ENCODE results near the gene SYT7.

Gene SYT7

GRCh38 chr11:61588728-61589191, 7.9 kb upstream of the SYT7 start:
- no peak for FAIRE-seq
- DNase-seq (ENCODE audit: insufficient read length) = no peak
- TF ChIP-seq POLR2AphosphoS5 (IDR thresholded peaks at IDR 0.05; ENCODE audit: low read depth, low read length) = no peak
- no peak for TF ChIP-seq POLR2A (IDR thresholded peaks at IDR 0.05; ENCODE audit: low read depth, low read length)
- no peak for TF ChIP-seq TAF1 (IDR thresholded peaks at IDR 0.05; ENCODE audit: borderline replicate concordance, low read depth, low read length)

DNA sequence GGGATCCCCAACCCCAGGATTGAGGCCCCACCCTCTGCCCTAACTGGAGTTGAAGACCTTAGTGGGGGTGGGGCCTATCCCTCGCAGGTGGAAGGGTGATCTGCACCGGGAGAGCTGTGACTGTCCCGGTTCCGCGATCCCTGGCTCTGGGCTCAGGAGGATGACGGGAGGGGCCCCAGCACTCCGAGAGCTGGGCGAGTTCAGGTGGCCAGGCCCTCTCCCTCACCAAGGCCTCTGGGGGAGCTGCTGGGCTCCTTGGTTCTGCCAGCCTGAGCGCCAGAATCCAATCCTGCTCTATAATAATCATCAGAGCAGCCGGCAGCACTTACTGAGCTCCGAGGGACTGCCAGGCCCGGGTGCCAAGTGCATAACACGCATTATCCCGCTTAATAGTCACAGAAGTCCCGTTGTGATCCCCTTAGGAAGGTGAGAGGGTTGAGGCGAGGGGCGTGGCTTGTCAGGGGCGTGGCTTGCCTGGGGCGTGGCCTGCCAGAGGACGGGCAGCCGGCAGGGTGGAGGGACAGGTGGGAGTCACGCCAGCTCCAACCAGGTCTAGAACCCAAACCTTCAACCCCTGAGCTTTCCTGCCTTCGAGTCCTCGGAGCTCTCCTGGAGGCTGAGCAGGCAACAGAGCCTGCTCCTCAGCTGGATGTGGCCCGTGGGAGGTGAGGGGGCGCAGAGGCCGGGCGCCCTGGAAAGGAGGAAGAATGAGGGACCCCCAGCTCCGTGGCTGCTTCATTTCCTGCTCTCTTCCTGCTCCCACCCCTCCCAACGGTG, 7.3 kb upstream of the SYT7 start:
- FAIRE-seq = no peak
- DNase-seq (ENCODE audit: insufficient read length) = peak; percentile 48
- TF ChIP-seq TAF1 (IDR thresholded peaks at IDR 0.05; ENCODE audit: borderline replicate concordance, low read depth, low read length) (no peak), POLR2A (IDR thresholded peaks at IDR 0.05; ENCODE audit: low read depth, low read length) (no peak), POLR2AphosphoS5 (IDR thresholded peaks at IDR 0.05; ENCODE audit: low read depth, low read length) (no peak)

DNA sequence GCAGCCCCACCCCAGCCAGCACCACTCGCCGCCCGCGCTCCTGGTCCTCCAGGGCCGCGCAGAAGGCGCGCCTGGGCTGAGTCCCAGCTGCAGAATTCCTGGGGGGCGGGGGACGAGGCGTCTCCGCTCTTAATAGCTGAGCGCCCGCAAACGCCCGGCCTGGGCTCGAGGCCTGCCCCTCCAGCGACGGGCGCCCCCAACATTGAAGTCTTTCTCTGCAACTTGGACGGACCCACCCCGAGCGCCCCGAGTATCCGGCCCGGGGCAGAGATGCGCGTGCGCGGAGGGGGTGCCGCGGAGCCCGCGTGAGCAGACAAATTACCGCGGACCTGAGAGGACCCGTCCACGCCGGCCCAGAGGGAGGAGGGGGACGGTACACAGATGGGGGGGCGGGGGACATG, 6.7 kb upstream of the SYT7 start:
- FAIRE-seq (no peak), DNase-seq (ENCODE audit: insufficient read length) (no peak)
- TF ChIP-seq POLR2A (IDR thresholded peaks at IDR 0.05; ENCODE audit: low read depth, low read length) (no peak), POLR2AphosphoS5 (IDR thresholded peaks at IDR 0.05; ENCODE audit: low read depth, low read length) (no peak), TAF1 (IDR thresholded peaks at IDR 0.05; ENCODE audit: borderline replicate concordance, low read depth, low read length) (no peak)

DNA sequence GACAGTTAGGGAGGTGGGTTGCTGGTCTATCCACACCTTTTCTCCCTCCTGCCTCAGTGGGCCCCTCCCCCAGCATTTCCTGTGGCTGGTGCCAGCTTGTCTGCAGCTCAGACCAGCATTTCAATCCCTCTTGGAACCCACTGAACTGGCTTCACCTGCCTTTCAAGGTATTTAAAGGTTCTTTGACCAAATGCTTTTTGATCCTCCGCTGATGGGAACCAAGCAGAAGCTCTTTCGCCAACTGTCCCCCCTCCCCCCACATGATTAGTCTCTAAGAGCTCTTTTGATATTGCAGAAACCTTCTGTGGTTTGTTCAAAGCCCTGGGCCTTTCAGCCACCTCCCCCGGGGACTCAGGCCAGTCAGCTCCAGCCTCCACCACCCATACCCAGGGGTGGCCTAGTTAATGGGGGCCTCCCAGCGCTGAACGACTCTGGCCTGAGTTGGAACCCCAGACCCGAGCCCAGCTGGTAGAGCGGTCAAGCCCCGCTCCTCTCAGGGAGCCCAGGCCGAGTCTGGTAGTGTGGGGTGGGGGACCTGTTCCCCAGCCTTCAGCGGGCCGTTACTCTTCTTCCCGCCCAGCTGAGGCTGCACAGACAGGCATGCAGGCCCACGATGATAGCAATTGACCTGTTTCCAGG, 6.0 kb upstream of the SYT7 start:
- no peak for FAIRE-seq
- no peak for DNase-seq (ENCODE audit: insufficient read length)
- TF ChIP-seq TAF1 (IDR thresholded peaks at IDR 0.05; ENCODE audit: borderline replicate concordance, low read depth, low read length) (no peak), POLR2A (IDR thresholded peaks at IDR 0.05; ENCODE audit: low read depth, low read length) (no peak), POLR2AphosphoS5 (IDR thresholded peaks at IDR 0.05; ENCODE audit: low read depth, low read length) (no peak)

GRCh38 chr11:61585115-61585514, 4.2 kb upstream of the SYT7 start:
- no peak for TF ChIP-seq POLR2AphosphoS5 (IDR thresholded peaks at IDR 0.05; ENCODE audit: low read depth, low read length)
- no peak for TF ChIP-seq POLR2A (IDR thresholded peaks at IDR 0.05; ENCODE audit: low read depth, low read length)
- TF ChIP-seq TAF1 (IDR thresholded peaks at IDR 0.05; ENCODE audit: borderline replicate concordance, low read depth, low read length) = no peak
- no peak for DNase-seq (ENCODE audit: insufficient read length)

DNA sequence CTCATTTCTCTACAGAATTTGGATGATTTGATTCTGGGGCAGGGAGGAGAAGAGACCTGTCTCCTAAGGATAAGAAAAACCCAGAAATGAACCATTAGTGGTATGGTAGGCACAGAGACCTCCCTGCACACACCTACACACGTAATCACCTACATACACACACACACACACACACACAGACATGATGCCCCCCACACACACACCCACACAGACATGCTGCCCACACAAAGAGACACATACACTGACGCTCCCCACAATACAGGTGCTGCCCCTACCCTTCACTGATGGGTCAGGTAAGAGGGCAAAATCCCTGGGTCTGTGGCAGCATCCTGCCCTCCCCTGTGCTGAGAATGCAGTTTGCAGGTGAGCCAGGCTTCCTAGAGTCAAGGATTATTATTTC, 1.1 kb upstream of the SYT7 start:
- DNase-seq (ENCODE audit: insufficient read length) (no peak), FAIRE-seq (no peak)
- TF ChIP-seq POLR2AphosphoS5 (IDR thresholded peaks at IDR 0.05; ENCODE audit: low read depth, low read length) = no peak
- no peak for TF ChIP-seq POLR2A (IDR thresholded peaks at IDR 0.05; ENCODE audit: low read depth, low read length)
- TF ChIP-seq TAF1 (IDR thresholded peaks at IDR 0.05; ENCODE audit: borderline replicate concordance, low read depth, low read length) = no peak

More at GRCh38 chr11:61585115-61585514, 4.2 kb upstream of the SYT7 start:
- FAIRE-seq = no peak

DNA sequence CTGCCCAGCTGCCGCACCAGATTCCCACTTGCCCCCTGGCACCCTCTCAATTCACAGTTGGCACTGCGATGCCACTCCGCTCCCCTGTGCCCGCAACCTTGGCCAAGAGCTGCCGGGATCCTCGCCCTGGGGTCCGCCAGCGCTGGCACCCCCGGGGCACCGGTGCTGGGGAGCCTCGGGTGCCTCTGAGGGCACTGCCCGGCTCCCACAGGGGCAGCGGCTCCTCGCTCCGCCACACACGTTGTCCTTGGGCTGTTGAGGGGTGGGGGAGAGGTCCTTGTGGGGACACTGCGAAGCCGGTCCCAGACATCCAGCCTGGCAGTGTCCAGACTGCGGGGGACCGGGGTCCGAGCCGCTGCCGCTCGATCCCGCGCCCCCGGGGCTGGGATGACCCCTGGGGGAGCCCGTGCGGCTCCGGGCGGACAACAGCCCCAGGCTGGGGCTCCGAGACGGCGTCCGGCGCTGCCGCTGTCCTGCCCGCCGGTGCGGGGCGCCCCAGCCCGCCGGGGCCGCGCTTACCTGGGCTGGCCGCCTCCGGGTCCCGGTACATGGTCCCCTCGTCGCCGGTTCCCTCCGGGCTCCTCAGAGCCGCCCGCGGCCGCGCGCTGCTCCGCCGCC, 496 bp downstream of the SYT7 start:
- TF ChIP-seq TAF1 (IDR thresholded peaks at IDR 0.05; ENCODE audit: borderline replicate concordance, low read depth, low read length) (no peak), POLR2A (IDR thresholded peaks at IDR 0.05; ENCODE audit: low read depth, low read length) (no peak), POLR2AphosphoS5 (IDR thresholded peaks at IDR 0.05; ENCODE audit: low read depth, low read length) (no peak)
- DNase-seq (ENCODE audit: insufficient read length) = no peak
- no peak for FAIRE-seq

- FAIRE-seq (no peak), DNase-seq (ENCODE audit: insufficient read length) (no peak)
- TF ChIP-seq POLR2AphosphoS5 (IDR thresholded peaks at IDR 0.05; ENCODE audit: low read depth, low read length) = no peak
- no peak for TF ChIP-seq TAF1 (IDR thresholded peaks at IDR 0.05; ENCODE audit: borderline replicate concordance, low read depth, low read length)
- TF ChIP-seq POLR2A (IDR thresholded peaks at IDR 0.05; ENCODE audit: low read depth, low read length) = no peak
Observed at GRCh38 chr11:61579676-61580270, 1.1 kb downstream of the SYT7 start.

DNA sequence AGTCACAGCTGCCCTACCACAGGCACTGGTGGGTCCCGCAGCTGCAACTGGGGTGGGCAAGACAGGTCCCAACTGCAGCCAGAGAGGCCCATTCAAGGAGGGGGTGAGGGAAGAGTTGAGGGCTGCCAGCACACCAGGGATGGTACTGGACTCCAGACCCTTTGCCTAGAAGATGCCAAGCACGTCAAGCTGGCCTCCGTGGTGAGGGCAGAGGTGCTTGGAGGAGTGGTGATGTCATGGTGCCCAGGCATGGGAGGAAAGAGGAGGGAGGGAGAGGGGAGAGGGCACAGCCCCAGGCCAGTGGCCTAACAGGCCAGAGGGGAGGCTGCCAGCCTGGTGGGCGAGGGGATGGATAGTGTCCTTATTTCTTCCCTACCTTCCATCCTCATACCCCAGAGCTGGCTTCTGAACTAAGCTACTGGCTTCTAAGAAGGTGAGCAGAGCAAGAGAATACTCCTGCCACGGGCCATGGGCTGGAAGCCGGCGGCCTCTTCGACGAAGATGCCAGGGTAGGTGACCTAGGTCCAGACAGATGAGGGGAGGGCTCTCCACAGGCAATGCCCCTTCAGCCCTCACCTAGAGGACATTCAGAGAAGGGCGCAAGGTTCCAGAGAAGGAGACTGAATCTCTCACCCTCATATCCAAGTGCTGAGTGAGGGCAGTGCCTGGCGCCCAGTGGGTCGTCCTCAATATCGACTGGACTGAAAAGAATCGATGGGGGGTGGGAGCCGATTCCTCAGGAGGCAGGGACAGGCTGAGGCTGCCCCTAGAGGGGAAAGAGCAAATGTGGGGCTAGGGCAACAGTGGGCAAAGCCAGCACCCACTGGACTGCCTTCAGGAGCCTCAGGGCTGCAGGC, 1.8 kb downstream of the SYT7 start:
- DNase-seq (ENCODE audit: insufficient read length) = no peak
- FAIRE-seq = no peak
- TF ChIP-seq POLR2A (IDR thresholded peaks at IDR 0.05; ENCODE audit: low read depth, low read length) (no peak), TAF1 (IDR thresholded peaks at IDR 0.05; ENCODE audit: borderline replicate concordance, low read depth, low read length) (no peak), POLR2AphosphoS5 (IDR thresholded peaks at IDR 0.05; ENCODE audit: low read depth, low read length) (no peak)

DNA sequence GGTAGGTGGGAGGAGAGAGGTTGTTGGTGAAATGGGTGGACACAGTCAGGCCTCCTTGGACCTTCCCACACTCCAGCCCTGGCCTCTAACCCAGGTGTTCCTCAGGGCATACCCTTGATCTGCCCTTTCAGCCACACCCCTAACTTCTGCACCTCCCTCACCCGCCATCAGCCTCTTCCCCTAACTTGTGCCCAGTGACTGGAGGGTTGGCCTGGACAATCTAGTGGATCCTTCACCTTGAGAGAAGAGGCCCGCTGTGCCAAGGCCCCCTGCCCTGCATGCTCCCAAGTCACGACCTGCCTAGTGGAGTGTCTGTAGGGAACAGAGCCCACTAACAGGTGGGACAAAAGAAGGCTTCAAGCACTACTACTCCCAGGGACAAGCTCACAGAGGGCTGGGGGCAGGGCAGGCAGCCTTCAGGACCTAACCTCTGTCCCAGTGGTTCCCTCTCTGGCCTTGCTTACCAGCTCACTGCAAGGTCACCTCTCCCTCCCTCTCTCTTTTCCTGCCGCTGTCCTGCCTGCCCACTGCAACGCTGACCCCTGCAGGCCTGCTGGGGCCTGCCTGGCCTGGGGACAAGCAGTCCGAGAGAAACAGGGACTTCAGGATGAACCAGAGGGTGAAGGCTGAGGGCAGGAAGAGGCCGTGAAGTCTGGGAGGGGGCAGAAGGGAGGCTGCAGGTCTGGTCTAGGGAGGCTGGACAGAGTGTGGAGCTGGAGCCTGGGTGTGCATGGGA, 3.3 kb downstream of the SYT7 start:
- FAIRE-seq = no peak
- no peak for DNase-seq (ENCODE audit: insufficient read length)

More for the DNA sequence above, 3.3 kb downstream of the SYT7 start:
- TF ChIP-seq POLR2AphosphoS5 (IDR thresholded peaks at IDR 0.05; ENCODE audit: low read depth, low read length) (no peak), TAF1 (IDR thresholded peaks at IDR 0.05; ENCODE audit: borderline replicate concordance, low read depth, low read length) (no peak), POLR2A (IDR thresholded peaks at IDR 0.05; ENCODE audit: low read depth, low read length) (no peak)

Measured in GM12892 (cell line).